HPDE6-E6E7 (cell line): ENCODE results near the gene SPTA1.
"Not testable (repeated sequence)": the region's sequence is repeated elsewhere in the genome, so short reads cannot be mapped to it uniquely, and the experiment has no call there.

Experiments used
- DNase-seq: peaks from one replicate; pipeline ENCODE4 v3.0.0; 2011; ENCODE audit warnings: missing footprints; ENCODE audit errors: extremely low spot score

SPTA1 gene

DNA sequence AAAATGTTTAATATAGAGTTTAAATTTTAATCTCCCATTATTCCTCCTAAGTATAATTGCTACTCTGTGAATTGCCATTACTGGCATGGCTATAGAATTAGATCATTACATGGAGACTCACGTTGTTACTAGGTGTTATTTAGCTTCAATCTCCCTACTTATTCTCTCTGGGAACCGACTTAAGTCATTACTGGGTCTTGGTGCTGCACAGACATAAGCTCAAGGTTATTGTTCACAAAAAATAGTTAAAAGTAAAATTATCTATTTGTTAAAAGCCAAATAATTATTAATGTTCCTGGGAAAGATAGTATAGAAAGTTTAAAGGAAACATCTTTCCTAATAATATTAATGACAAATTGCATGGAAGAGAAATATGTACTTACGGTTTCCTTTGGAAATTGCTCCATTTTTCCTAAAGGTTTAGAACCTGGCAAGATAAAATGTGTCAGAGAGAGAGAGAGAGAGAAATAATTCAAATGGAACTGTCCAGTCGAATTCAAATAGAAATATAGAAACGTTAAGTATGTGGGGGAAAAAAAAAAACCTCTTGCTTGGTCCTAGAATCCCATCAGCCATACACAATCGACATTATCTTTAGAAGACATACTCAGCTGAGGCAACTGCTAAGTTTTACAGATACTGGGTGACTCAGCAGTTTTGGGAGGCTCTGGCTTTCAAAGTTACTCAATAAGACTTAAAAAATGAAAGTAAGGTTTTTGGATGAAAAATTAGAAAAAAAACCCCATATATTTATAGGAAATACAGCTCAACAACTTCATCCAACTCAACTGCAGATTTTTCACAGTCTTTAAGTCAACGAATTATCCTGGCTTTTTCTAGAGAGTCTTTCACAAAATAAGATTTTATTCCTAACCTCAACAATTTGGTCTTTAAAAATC lies at the start of gene SPTA1:
Gene SPTA1, minus strand, starts transcription at position 605 of the 899 bp plus-strand sequence. Its CDS starts 198 bp downstream, at position 407.
- no peak for DNase-seq

DNA sequence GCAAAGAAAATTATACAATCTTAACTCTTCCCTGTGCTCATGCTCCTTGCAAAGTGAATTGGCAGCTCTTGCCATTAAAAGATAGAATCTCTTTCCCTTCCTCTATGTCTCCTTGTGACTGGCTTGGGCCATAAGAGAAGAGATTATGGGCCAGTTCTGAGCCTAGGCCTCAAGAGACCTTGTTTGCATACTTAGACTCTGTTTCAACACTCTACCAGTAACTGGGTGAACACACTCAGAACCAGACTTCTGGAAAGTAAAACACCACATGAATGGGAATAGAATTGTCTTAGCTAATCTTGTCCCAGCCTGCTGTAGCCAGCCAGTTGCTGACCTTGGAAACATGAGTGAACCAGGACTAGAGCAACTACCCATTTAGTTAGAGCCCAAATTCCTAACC lies 49.3 kb upstream of the SPTA1 start:
- DNase-seq, result no peak

DNA sequence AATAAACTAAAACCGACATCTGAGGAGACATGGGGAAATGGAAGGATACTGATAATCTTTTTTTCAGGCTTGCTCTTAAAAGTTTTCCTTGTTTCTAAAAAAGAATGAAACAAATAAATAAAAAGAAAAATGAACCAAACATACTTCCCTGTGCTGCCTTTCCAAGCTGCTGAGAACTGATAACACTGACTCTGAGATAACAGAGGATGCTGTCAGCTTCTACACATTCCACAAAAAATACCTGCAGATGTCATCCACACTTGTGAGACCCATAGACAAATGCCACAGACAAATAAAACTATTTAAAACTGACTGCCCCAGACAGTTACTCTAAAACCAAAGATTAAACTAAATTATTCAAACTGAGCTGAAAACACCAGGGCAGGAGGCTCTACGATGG lies 46.0 kb upstream of the SPTA1 start:
- no peak for DNase-seq

- DNase-seq, result no peak
Observed at GRCh38 chr1:158731707-158732106, 45.2 kb upstream of the SPTA1 start.

GRCh38 chr1:158730453-158730852 lies 43.9 kb upstream of the SPTA1 start:
- no peak for DNase-seq

DNA sequence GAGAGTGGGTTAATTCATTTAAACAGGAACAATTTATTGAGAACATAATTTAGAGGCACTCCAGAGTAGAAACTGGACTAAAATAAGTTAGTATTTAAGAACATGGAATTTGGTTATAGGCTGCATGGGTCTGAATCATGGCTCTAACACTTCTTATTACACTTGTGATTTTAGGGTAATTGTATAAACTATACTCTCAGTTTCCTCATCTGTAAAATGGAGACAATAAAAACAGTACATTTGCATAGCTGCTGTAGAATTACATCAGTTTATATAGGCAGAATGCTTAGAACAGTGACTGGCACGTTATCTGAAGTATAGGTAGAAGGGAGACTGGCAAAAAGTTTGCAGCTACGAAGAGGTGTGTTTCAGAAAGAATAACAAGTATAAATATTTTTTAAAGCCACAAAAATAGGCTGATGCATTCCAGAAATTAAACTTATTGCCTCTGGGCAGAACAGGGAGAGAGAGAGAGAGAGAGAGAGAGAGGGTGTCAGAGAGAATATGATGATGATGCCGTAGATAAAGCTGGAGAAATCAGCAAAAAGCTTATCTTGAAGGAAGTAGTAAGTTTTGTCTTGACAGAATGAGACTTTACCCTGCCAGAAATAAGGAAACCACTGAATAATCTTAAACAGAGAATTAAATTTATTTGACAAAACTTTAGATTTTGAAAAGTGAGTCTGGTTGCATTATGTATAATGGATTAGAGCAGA lies 42.2 kb upstream of the SPTA1 start:
- DNase-seq, result no peak

- no peak for DNase-seq
Observed at GRCh38 chr1:158724442-158724841, 37.9 kb upstream of the SPTA1 start.

- DNase-seq, result no peak
Observed at GRCh38 chr1:158720620-158721019, 34.1 kb upstream of the SPTA1 start, which contains the start of gene OR6K3. OR6K3 (minus strand) TSS chr1:158720720; CDS start chr1:158718115, 2,605 bp downstream.

- DNase-seq, result no peak
Observed at GRCh38 chr1:158719664-158720063, 33.1 kb upstream of the SPTA1 start.

DNA sequence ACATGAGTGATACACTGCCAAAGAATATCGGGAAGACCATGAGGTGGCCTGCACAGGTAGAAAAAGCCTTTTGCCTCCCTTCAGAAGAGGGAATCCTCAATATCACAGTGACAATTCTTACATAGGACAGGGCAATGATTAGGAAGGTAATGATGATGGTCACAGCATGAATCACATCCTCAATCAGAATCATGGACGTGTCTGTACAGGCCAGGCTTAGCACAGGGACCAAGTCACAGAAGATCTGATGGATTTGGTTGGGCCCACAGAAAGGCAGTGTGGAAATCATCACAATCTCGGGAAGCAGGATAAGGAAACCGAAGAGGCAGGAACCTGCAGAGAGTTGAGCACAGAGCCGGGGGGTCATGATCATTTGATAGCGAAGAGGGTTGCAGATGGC lies 30.8 kb upstream of the SPTA1 start:
- DNase-seq, result no peak

GRCh38 chr1:158716335-158716734 lies 29.8 kb upstream of the SPTA1 start:
- no peak for DNase-seq

DNA sequence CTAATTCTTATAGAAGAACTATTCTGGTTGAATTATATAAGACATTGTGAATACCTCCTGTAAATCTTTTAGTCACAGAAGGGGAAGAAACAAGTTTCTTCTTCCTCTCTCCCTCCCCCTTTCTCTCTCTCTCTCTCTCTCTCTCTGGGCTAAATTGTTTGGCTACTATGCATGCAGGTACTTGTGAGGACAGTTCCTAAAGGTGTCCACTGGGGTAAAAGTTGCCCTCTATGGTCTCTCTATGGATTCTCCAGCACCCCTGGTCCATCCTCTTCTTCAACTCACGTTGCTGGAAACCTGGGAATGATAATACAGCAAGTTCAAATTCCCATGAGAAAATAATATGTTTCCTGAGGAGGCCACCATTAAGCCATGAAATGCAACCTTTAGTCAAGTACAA lies 28.2 kb upstream of the SPTA1 start:
- no peak for DNase-seq

GRCh38 chr1:158711098-158711497 lies 24.6 kb upstream of the SPTA1 start:
- no peak for DNase-seq

DNA sequence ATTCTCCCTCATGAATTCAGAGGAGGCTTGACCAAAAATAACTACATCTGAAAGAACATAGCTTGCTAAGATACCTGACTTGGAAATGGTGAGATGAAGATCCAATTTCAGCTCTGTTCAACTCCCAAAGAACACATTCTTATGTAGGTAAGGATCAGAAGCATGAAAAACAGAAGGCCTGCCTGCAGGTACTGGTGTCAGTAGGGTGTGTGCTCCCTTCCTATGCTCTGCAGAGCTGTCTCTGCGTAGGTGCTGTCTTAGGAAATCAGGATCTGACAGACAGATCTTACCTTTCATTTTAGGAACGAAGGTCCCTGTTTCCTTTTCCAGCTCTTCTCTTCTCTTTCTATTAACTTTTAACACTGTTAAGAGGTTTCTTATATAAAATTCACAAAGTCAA lies 19.6 kb upstream of the SPTA1 start:
- DNase-seq, result no peak

GRCh38 chr1:158700552-158700951 lies 14.0 kb upstream of the SPTA1 start, which contains the start of gene OR6K2:
OR6K2 (minus strand) TSS chr1:158700652; CDS start chr1:158700652, 0 bp downstream.
- DNase-seq, result no peak

DNA sequence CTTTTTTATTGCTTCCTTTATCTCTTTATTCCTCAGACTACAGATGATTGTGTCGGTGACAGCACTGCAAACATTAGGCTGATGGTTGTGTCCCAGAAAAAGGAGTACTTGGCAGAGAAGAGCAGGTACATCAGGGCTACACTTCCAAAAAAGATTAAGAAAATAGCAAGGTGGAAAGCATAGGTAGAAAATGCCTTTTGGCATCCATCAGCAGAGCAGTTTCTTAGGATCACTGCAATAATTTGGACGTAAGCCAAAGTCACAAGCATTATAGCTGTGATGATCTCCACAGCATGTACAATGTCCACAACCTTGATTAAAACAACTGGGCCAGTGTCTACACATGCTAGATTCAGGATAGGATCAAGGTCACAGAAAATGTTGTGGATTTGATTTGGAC lies 8.1 kb upstream of the SPTA1 start:
- DNase-seq, result no peak

GRCh38 chr1:158692356-158692755 lies 5.8 kb upstream of the SPTA1 start:
- no peak for DNase-seq

GRCh38 chr1:158691907-158692306 lies 5.4 kb upstream of the SPTA1 start:
- no peak for DNase-seq

GRCh38 chr1:158691149-158691548 lies 4.6 kb upstream of the SPTA1 start:
- DNase-seq, result not testable (repeated sequence)

DNA sequence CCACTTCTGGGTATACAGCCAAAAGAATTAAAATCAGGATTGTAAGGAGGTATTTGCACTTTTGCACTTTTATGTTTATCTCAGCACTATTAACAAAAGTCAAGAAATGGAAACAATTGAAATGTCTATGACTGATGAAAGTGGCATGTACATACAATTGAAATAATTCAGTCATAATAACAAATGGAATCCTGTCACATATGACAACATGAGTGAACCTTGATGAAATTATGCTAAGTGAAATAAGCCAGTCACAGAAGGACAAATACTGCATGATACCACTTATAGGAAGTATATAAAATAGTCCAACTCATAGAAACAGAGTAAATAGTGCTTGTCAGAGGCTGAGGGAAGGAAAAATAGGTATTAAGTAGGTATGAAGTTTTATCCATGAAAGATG lies 3.4 kb upstream of the SPTA1 start:
- no peak for DNase-seq

DNA sequence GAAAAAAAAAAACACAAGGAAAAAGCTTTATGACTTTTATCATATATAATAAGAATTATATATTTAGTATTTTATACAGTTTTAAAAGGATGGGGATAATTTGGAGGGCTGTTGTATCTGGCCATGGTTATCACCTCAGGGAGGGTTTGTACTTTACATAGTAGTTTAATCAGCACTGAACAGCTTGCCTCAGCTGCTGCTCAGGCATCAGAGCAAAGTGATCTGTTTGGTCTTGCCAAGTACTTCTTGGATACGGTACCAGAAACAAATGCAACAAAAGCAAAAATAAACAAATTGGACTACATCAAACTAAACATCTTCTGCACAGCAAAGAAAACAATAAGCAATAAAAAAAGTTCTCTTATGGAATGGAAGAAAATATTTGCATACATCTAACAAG lies 2.6 kb upstream of the SPTA1 start:
- no peak for DNase-seq

DNA sequence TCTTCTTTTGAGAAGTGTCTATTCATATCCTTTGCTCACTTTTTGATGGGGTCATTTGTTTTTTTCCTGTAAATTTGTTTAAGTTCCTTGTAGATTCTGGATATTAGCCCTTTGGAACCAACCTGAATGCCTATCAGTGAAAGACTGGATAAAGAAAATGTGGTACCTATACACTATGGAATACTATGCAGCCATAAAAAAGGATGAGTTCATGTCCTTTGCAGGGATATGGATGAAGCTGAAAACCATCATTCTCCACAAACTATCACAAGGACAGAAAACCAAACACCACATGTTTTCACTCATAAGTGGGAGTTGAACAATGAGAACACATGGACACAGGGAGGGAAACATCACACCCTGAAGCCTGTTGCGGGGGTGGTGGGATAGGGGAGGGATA lies 1.8 kb upstream of the SPTA1 start:
- DNase-seq, result not testable (repeated sequence)

DNA sequence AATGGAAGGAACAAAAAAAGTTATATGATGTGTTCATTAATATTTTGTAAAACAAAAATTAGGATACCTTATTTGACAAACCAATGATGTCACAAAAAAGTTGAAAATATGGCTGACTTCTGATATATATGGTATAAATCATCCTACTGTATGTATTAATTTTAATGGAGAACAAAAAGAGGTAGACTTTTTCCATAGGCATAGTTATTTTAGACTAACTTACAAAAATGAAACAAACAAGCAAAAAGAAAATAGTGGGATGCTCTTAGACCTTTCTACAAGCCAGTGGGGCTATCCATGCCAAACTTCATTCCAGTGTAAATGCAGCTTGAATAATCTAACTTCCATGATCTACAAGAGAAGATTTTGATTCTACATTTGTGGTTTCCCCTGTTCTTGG lies 522 bp upstream of the SPTA1 start:
- no peak for DNase-seq
